Medulla oblongata (tissue), 1 donor: Measurements from ENCODE around the gene ZCCHC8.
"Not testable (repeated sequence)": the region's sequence is repeated elsewhere in the genome, so short reads cannot be mapped to it uniquely, and the experiment has no call there.

Source experiments
- DNase-seq: peaks from one replicate; pipeline ENCODE4 v3.0.0-alpha.2; 2015; ENCODE audit errors: extremely low spot score

ZCCHC8 gene

GRCh38 chr12:122508163-122508562 lies 7.4 kb upstream of the ZCCHC8 start:
- DNase-seq = no peak

- DNase-seq = no peak
Observed at GRCh38 chr12:122506393-122506938, 5.7 kb upstream of the ZCCHC8 start.

GRCh38 chr12:122505419-122506051 lies 4.8 kb upstream of the ZCCHC8 start:
- no peak for DNase-seq

- no peak for DNase-seq
Observed at GRCh38 chr12:122503783-122504590, 3.3 kb upstream of the ZCCHC8 start.

- no peak for DNase-seq
Observed at GRCh38 chr12:122503147-122503751, 2.5 kb upstream of the ZCCHC8 start.

- DNase-seq = no peak
Observed at GRCh38 chr12:122501489-122501989, 807 bp upstream of the ZCCHC8 start.

- peak; percentile 27 for DNase-seq
Observed at GRCh38 chr12:122499991-122500684, 594 bp downstream of the ZCCHC8 start.

GRCh38 chr12:122495258-122495657 lies 5.5 kb downstream of the ZCCHC8 start:
- no peak for DNase-seq

- DNase-seq = not testable (repeated sequence)
Observed at GRCh38 chr12:122493222-122493621, 7.5 kb downstream of the ZCCHC8 start.

- DNase-seq = no peak
Observed at GRCh38 chr12:122491991-122492390, 8.7 kb downstream of the ZCCHC8 start.

- DNase-seq = no peak
Observed at GRCh38 chr12:122489038-122489437, 11.7 kb downstream of the ZCCHC8 start.

GRCh38 chr12:122487807-122488206 lies 12.9 kb downstream of the ZCCHC8 start:
- not testable (repeated sequence) for DNase-seq

GRCh38 chr12:122486805-122487426 lies 13.8 kb downstream of the ZCCHC8 start:
- DNase-seq = no peak

- DNase-seq = not testable (repeated sequence)
Observed at GRCh38 chr12:122486360-122486759, 14.4 kb downstream of the ZCCHC8 start.

GRCh38 chr12:122484385-122484784 lies 16.3 kb downstream of the ZCCHC8 start:
- not testable (repeated sequence) for DNase-seq

- DNase-seq = no peak
Observed at GRCh38 chr12:122483969-122484368, 16.8 kb downstream of the ZCCHC8 start.

GRCh38 chr12:122481861-122482260 lies 18.9 kb downstream of the ZCCHC8 start:
- no peak for DNase-seq

GRCh38 chr12:122480753-122481152 lies 20.0 kb downstream of the ZCCHC8 start:
- DNase-seq = no peak

- no peak for DNase-seq
Observed at GRCh38 chr12:122474324-122474716, 26.4 kb downstream of the ZCCHC8 start.

- no peak for DNase-seq
Observed at GRCh38 chr12:122473543-122474323, 27.0 kb downstream of the ZCCHC8 start.
